Measurements from ENCODE around the gene ERC2. TPM values are rescaled to one million over a fixed set of nuclear protein-coding genes. Genes with fewer than 3 reads are reported as not detected.

The ERC2 gene
- total RNA-seq, 1 donor from 2014 or later, result 32.5 TPM

- Mint-ChIP-seq H3K27ac (no peak overlapping the region), H3K4me3 (ENCODE audit: low read depth) (no peak overlapping the region), H3K27me3 (no peaks in the 10 kb centered on the region), H3K36me3 (ENCODE audit: insufficient read depth) (no peaks in the 10 kb centered on the region), H3K4me1 (ENCODE audit: low read depth) (no peaks in the 10 kb centered on the region), H3K9me3 (ENCODE audit: low read depth) (no peaks in the 10 kb centered on the region)
- TF ChIP-seq CTCF (IDR thresholded peaks at IDR 0.05; ENCODE audit: unreplicated experiment), result no peak
- DNase-seq (ENCODE audit: low spot score, unreplicated experiment), result no peak
Measured at GRCh38 chr3:55812394-55813013, 655.8 kb downstream of the ERC2 start.

- DNase-seq (ENCODE audit: low spot score, unreplicated experiment), result no peak
- no peak for TF ChIP-seq CTCF (IDR thresholded peaks at IDR 0.05; ENCODE audit: unreplicated experiment)
- no peaks in the 10 kb centered on the region for H3K36me3 Mint-ChIP-seq (ENCODE audit: insufficient read depth)
- no peaks in the 10 kb centered on the region for H3K9me3 Mint-ChIP-seq (ENCODE audit: low read depth)
- H3K27ac Mint-ChIP-seq, result no peak overlapping the region
- peaks cover 1% of the 10 kb centered on the region for H3K4me1 Mint-ChIP-seq (ENCODE audit: low read depth)
- no peaks in the 10 kb centered on the region for H3K27me3 Mint-ChIP-seq
- H3K4me3 Mint-ChIP-seq (ENCODE audit: low read depth), result no peak overlapping the region
Measured at GRCh38 chr3:55807210-55807609, 661.1 kb downstream of the ERC2 start.

- H3K36me3 Mint-ChIP-seq (ENCODE audit: insufficient read depth), result no peaks in the 10 kb centered on the region
- H3K27me3 Mint-ChIP-seq, result no peaks in the 10 kb centered on the region
- peaks cover 1% of the 10 kb centered on the region for H3K4me1 Mint-ChIP-seq (ENCODE audit: low read depth)
- no peak overlapping the region for H3K27ac Mint-ChIP-seq
- DNase-seq (ENCODE audit: low spot score, unreplicated experiment), result no peak
- TF ChIP-seq CTCF (IDR thresholded peaks at IDR 0.05; ENCODE audit: unreplicated experiment), result no peak
- no peaks in the 10 kb centered on the region for H3K9me3 Mint-ChIP-seq (ENCODE audit: low read depth)
- no peak overlapping the region for H3K4me3 Mint-ChIP-seq (ENCODE audit: low read depth)
Measured at GRCh38 chr3:55805169-55805568, 663.1 kb downstream of the ERC2 start.

- TF ChIP-seq CTCF (IDR thresholded peaks at IDR 0.05; ENCODE audit: unreplicated experiment), result no peak
- H3K4me1 Mint-ChIP-seq (ENCODE audit: low read depth), result peaks cover 1% of the 10 kb centered on the region
- H3K9me3 Mint-ChIP-seq (ENCODE audit: low read depth), result no peaks in the 10 kb centered on the region
- no peak for DNase-seq (ENCODE audit: low spot score, unreplicated experiment)
- H3K27ac Mint-ChIP-seq, result no peak overlapping the region
- no peak overlapping the region for H3K4me3 Mint-ChIP-seq (ENCODE audit: low read depth)
- no peaks in the 10 kb centered on the region for H3K27me3 Mint-ChIP-seq
- no peaks in the 10 kb centered on the region for H3K36me3 Mint-ChIP-seq (ENCODE audit: insufficient read depth)
Measured at GRCh38 chr3:55804170-55805095, 663.8 kb downstream of the ERC2 start.

GRCh38 chr3:55802816-55803215 is 665.5 kb downstream of the ERC2 start:
- DNase-seq (ENCODE audit: low spot score, unreplicated experiment), result no peak
- Mint-ChIP-seq H3K4me3 (ENCODE audit: low read depth) (no peak overlapping the region), H3K9me3 (ENCODE audit: low read depth) (peaks cover 3% of the 10 kb centered on the region), H3K36me3 (ENCODE audit: insufficient read depth) (peaks cover 3% of the 10 kb centered on the region), H3K4me1 (ENCODE audit: low read depth) (peaks cover 1% of the 10 kb centered on the region), H3K27ac (no peak overlapping the region), H3K27me3 (no peaks in the 10 kb centered on the region)
- TF ChIP-seq CTCF (IDR thresholded peaks at IDR 0.05; ENCODE audit: unreplicated experiment), result no peak
